Type B pancreatic cell (in vitro differentiated cells): Measurements from ENCODE around the gene RSRC2. TPM values are rescaled to one million over a fixed set of nuclear protein-coding genes. Genes with fewer than 3 reads are reported as not detected.

ENCODE experiments used
- DNase-seq: peaks from one replicate; pipeline ENCODE4 v3.0.0; 2021; ENCODE audit warnings: mixed read lengths; ENCODE audit not compliant: unreplicated experiment; ENCODE audit errors: extremely low spot score
- H3K27ac Mint-ChIP-seq: 2 replicates; pipeline ENCODE4 v1.8.0; 2021; ENCODE audit warnings: mild to moderate bottlenecking, mixed read lengths
- H3K27me3 Mint-ChIP-seq: 2 replicates; pipeline ENCODE4 v1.8.0; 2021; ENCODE audit warnings: mixed read lengths
- H3K36me3 Mint-ChIP-seq: 2 replicates; pipeline ENCODE4 v1.8.0; 2021; ENCODE audit warnings: mixed read lengths
- H3K4me1 Mint-ChIP-seq: one replicate; pipeline ENCODE4 v1.8.0; 2021; ENCODE audit warnings: mixed read lengths; ENCODE audit not compliant: unreplicated experiment
- H3K4me3 Mint-ChIP-seq: 2 replicates; pipeline ENCODE4 v1.8.0; 2021; ENCODE audit warnings: mild to moderate bottlenecking, mixed read lengths
- H3K9me3 Mint-ChIP-seq: 2 replicates; pipeline ENCODE4 v1.8.0; 2021; ENCODE audit warnings: mixed read lengths
- CTCF ChIP-seq: fragments of 200-600 bp; sonication (generic); conservative IDR thresholded peaks from 2 replicates; pipeline ENCODE4 v1.5.0; 2021; ENCODE audit warnings: antibody characterized with exemption, mild to moderate bottlenecking
- total RNA-seq: library from RNA; stranded (reverse); gene quantifications from 2 replicates; pipeline ENCODE4 v1.2.1, GENCODE V29; 2021; ENCODE audit warnings: low replicate concordance

The RSRC2 gene
- total RNA-seq, 1 donor from 2014 or later = 100.0 TPM

- DNase-seq = no peak
- no peaks in the 10 kb centered on the region for H3K9me3 Mint-ChIP-seq
- H3K27me3 Mint-ChIP-seq = no peaks in the 10 kb centered on the region
- H3K4me3 Mint-ChIP-seq = no peak overlapping the region
- no peak overlapping the region for H3K27ac Mint-ChIP-seq
- no peaks in the 10 kb centered on the region for H3K4me1 Mint-ChIP-seq
- H3K36me3 Mint-ChIP-seq = peaks cover 4% of the 10 kb centered on the region
- no peak for TF ChIP-seq CTCF
Measured at GRCh38 chr12:122538496-122538895, 11.8 kb upstream of the RSRC2 start.

- no peak for TF ChIP-seq CTCF
- H3K27ac Mint-ChIP-seq = no peak overlapping the region
- H3K9me3 Mint-ChIP-seq = no peaks in the 10 kb centered on the region
- H3K4me1 Mint-ChIP-seq = no peaks in the 10 kb centered on the region
- H3K36me3 Mint-ChIP-seq = peaks cover 4% of the 10 kb centered on the region
- H3K27me3 Mint-ChIP-seq = no peaks in the 10 kb centered on the region
- H3K4me3 Mint-ChIP-seq = no peak overlapping the region
- DNase-seq = no peak
Measured at GRCh38 chr12:122537021-122537420, 10.3 kb upstream of the RSRC2 start.

GRCh38 chr12:122533856-122534255, 7.1 kb upstream of the RSRC2 start:
- peaks cover 9% of the 10 kb centered on the region for H3K36me3 Mint-ChIP-seq
- H3K4me3 Mint-ChIP-seq = no peak overlapping the region
- H3K27me3 Mint-ChIP-seq = no peaks in the 10 kb centered on the region
- no peaks in the 10 kb centered on the region for H3K4me1 Mint-ChIP-seq
- H3K9me3 Mint-ChIP-seq = no peaks in the 10 kb centered on the region
- no peak for DNase-seq
- no peak for TF ChIP-seq CTCF
- H3K27ac Mint-ChIP-seq = no peak overlapping the region

- peaks cover 9% of the 10 kb centered on the region for H3K36me3 Mint-ChIP-seq
- no peak overlapping the region for H3K4me3 Mint-ChIP-seq
- H3K4me1 Mint-ChIP-seq = peaks cover 9% of the 10 kb centered on the region
- H3K27ac Mint-ChIP-seq = no peak overlapping the region
- no peaks in the 10 kb centered on the region for H3K27me3 Mint-ChIP-seq
- no peaks in the 10 kb centered on the region for H3K9me3 Mint-ChIP-seq
- no peak for DNase-seq
- TF ChIP-seq CTCF = no peak
Measured at GRCh38 chr12:122528992-122529391, 2.3 kb upstream of the RSRC2 start.

- DNase-seq = no peak
- no peak for TF ChIP-seq CTCF
- Mint-ChIP-seq H3K4me3 (no peak overlapping the region), H3K9me3 (no peaks in the 10 kb centered on the region), H3K27ac (no peak overlapping the region), H3K4me1 (peaks cover 13% of the 10 kb centered on the region), H3K36me3 (peaks cover 11% of the 10 kb centered on the region), H3K27me3 (no peaks in the 10 kb centered on the region)
Measured at GRCh38 chr12:122528582-122528981, 1.8 kb upstream of the RSRC2 start.

- H3K27me3 Mint-ChIP-seq = no peaks in the 10 kb centered on the region
- DNase-seq = no peak
- TF ChIP-seq CTCF = no peak
- no peak overlapping the region for H3K4me3 Mint-ChIP-seq
- peaks cover 16% of the 10 kb centered on the region for H3K36me3 Mint-ChIP-seq
- peaks cover 19% of the 10 kb centered on the region for H3K4me1 Mint-ChIP-seq
- no peaks in the 10 kb centered on the region for H3K9me3 Mint-ChIP-seq
- H3K27ac Mint-ChIP-seq = no peak overlapping the region
Measured at GRCh38 chr12:122527478-122527944, 775 bp upstream of the RSRC2 start.
